Measurements from ENCODE around the gene PARD6G.

The PARD6G gene

DNA sequence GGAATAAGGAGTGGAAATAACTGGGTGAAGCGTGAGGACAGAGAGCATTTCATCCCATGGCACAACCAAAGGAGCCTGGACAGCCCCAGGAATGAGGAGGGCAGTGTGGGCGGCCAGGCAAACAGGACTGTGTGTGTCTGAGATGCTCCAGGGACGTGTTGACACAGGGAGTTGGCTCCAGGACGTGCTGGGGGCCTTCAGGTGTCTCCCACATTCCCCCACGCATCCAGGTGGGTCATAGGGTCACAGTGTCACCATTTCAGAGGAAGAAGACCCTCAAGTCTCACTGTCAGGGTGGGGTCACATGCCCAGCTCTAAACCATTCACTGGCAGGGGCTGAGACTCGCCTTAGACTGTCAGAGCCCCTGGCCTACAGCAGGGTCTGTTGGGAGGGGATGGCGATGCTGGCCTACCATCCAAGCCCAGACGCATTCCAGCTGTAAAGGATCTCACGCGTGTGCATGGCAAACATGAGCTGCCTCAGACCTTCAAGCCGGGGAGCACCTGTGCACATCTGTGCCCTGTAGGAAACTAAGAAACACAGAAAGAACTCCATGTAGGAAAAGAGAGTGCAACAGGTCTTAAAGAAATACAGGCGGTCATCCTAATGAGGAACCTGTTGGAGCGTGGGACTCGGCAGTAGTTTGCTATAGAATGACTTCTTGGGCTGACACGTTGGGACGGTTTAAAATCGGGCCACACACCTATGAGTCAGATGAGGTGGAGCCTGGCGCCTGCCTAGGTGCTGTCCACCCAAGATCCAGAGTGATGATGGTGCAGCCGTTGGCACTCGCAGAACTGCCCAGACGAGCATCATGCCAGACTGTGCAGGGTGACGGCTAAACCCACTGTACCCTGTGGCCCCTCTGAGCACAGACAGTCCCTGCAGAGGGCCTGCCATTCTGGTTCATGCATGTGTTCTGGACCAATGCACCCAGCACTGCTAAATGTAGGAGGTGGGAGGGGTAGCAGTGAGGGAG is 17.3 kb downstream of the PARD6G start:
- DNase-seq (ENCODE audit: extremely low spot score), result no peak
- ChIA-PET CTCF (no interaction called here), POLR2A (no interaction called here)
- TF ChIP-seq FOXM1 (IDR thresholded peaks at IDR 0.05; ENCODE audit: borderline replicate concordance) (no peak), SUZ12 (IDR thresholded peaks at IDR 0.05) (no peak), FOXA1 (IDR thresholded peaks at IDR 0.05) (no peak)
- TF ChIP-seq, protein P1, sequence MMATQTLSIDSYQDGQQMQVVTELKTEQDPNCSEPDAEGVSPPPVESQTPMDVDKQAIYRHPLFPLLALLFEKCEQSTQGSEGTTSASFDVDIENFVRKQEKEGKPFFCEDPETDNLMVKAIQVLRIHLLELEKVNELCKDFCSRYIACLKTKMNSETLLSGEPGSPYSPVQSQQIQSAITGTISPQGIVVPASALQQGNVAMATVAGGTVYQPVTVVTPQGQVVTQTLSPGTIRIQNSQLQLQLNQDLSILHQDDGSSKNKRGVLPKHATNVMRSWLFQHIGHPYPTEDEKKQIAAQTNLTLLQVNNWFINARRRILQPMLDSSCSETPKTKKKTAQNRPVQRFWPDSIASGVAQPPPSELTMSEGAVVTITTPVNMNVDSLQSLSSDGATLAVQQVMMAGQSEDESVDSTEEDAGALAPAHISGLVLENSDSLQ (IDR thresholded peaks at IDR 0.05), result no peak

DNA sequence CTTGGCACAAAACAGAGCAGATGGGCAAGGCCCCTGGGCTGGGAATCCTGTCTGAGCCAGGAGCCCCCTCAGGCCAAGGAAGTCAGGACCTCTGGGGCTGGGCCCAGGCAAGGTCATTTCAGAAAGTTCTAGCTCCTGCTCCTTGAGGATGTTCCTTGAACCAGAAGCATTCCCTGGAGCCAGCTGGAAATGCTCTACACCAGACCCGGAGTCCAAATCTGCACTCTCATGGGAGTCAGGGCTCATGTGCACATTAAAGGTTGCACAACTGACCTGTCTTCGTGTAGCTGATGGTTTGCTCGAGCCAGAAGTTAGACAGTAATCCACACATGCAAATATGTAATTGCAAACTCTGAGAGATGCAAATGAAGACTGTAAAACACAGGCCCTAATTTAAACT is 18.0 kb downstream of the PARD6G start:
- TF ChIP-seq SUZ12 (IDR thresholded peaks at IDR 0.05), result no peak
- TF ChIP-seq SP1 (IDR thresholded peaks at IDR 0.05), result no peak
- no peak for TF ChIP-seq FOXK2 (IDR thresholded peaks at IDR 0.05)
- no peak for TF ChIP-seq HDGF (IDR thresholded peaks at IDR 0.05; ENCODE audit: borderline replicate concordance)
- no peak for TF ChIP-seq FOXM1 (IDR thresholded peaks at IDR 0.05; ENCODE audit: borderline replicate concordance)
- no peak for TF ChIP-seq ARNT (IDR thresholded peaks at IDR 0.05)
- TF ChIP-seq BHLHE40 (IDR thresholded peaks at IDR 0.05; ENCODE audit: borderline replicate concordance), result no peak
- TF ChIP-seq, protein P1 (IDR thresholded peaks at IDR 0.05), result no peak
- no peak for TF ChIP-seq NFRKB (IDR thresholded peaks at IDR 0.05)
- no peak for TF ChIP-seq CTBP1 (IDR thresholded peaks at IDR 0.05; ENCODE audit: borderline replicate concordance)
- TF ChIP-seq ELF4 (IDR thresholded peaks at IDR 0.05), result no peak
- no peak for TF ChIP-seq TARDBP (IDR thresholded peaks at IDR 0.05)
- no peak for TF ChIP-seq LEF1 (IDR thresholded peaks at IDR 0.05; ENCODE audit: borderline replicate concordance)
- TF ChIP-seq L3MBTL2 (conservative IDR thresholded peaks at IDR 0.05), result no peak
- TF ChIP-seq FOXA1 (IDR thresholded peaks at IDR 0.05), result no peak
- no peak for TF ChIP-seq ZNF384 (IDR thresholded peaks at IDR 0.05)
- DNase-seq (ENCODE audit: extremely low spot score), result no peak
- CTCF ChIA-PET, result no interaction called here
- POLR2A ChIA-PET, result no interaction called here

DNA sequence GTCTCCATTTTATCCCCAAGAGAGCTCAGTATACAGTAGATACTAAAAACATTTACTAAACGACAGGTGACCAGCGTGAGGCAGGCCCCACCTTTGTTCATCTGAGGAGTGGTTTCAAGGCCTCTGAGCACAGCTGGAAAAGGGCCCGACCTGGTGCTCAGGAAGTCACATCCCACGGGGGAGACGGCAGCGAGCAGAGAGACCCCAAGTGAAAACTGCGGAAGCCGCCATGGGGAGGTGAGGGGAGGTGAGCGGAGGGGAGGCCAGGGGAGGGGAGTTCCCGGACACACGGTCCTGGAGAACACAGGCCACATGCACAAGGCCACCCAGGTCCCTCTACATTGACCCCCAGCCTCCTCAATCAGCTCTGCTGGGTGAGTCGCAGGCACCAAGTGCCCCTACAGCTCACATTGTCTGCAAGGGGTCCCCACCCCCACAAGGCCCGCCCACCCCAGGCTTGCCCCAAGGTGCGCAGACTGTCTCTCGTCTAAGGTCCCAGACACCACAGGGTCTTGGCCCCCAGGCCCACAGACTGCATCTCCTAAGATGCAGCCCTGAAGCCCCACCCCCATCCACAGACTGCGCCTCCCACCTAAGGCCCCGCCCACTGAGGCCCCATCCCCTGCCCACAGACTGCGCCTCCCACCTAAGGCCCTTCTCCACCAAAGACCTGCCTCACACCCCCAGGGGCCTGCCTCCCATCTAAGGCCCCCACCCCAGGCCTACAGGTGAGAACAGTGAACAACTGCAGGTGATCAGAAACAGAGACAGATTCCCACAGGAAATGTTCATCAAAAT is 19.1 kb downstream of the PARD6G start:
- CTCF ChIA-PET, result no interaction called here
- TF ChIP-seq ARNT (IDR thresholded peaks at IDR 0.05) (no peak), LEF1 (IDR thresholded peaks at IDR 0.05; ENCODE audit: borderline replicate concordance) (no peak), HDGF (IDR thresholded peaks at IDR 0.05; ENCODE audit: borderline replicate concordance) (no peak), L3MBTL2 (conservative IDR thresholded peaks at IDR 0.05) (no peak), ZNF384 (IDR thresholded peaks at IDR 0.05) (no peak), CTBP1 (IDR thresholded peaks at IDR 0.05; ENCODE audit: borderline replicate concordance) (no peak), FOXA1 (IDR thresholded peaks at IDR 0.05) (no peak), SP1 (IDR thresholded peaks at IDR 0.05) (no peak), FOXK2 (IDR thresholded peaks at IDR 0.05) (no peak), NFRKB (IDR thresholded peaks at IDR 0.05) (no peak), FOXM1 (IDR thresholded peaks at IDR 0.05; ENCODE audit: borderline replicate concordance) (no peak), SUZ12 (IDR thresholded peaks at IDR 0.05) (no peak)
- TF ChIP-seq, protein P1 (IDR thresholded peaks at IDR 0.05), result no peak
- POLR2A ChIA-PET, result no interaction called here
- DNase-seq (ENCODE audit: extremely low spot score), result no peak

DNA sequence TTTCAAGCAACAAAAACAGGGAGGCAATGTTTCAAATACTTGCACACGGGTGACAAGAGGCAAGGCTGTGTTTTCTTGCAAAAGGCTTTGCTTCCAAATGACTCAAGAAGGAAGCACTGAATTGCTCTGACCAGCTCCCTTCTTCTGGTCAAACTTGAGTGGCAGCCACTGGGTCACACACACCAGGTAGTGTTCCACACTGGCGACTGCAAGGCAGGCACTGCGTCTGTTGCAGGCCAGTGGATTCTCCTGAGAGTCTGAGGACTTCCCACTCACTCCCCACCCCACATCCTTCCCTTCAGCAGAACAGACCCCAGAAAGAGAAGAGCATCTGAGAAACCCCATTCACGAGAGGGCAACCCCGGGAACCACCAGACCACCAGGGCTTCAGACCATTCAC is 19.8 kb downstream of the PARD6G start:
- CTCF ChIA-PET, result no interaction called here
- POLR2A ChIA-PET, result no interaction called here
- TF ChIP-seq LEF1 (IDR thresholded peaks at IDR 0.05; ENCODE audit: borderline replicate concordance), result no peak
- no peak for TF ChIP-seq ZNF384 (IDR thresholded peaks at IDR 0.05)
- no peak for TF ChIP-seq FOXA1 (IDR thresholded peaks at IDR 0.05)
- no peak for TF ChIP-seq SP1 (IDR thresholded peaks at IDR 0.05)
- TF ChIP-seq TARDBP (IDR thresholded peaks at IDR 0.05), result no peak
- TF ChIP-seq FOXK2 (IDR thresholded peaks at IDR 0.05), result no peak
- TF ChIP-seq, protein P1 (IDR thresholded peaks at IDR 0.05), result no peak
- TF ChIP-seq NFRKB (IDR thresholded peaks at IDR 0.05), result no peak
- TF ChIP-seq L3MBTL2 (conservative IDR thresholded peaks at IDR 0.05), result no peak
- DNase-seq (ENCODE audit: extremely low spot score), result no peak

DNA sequence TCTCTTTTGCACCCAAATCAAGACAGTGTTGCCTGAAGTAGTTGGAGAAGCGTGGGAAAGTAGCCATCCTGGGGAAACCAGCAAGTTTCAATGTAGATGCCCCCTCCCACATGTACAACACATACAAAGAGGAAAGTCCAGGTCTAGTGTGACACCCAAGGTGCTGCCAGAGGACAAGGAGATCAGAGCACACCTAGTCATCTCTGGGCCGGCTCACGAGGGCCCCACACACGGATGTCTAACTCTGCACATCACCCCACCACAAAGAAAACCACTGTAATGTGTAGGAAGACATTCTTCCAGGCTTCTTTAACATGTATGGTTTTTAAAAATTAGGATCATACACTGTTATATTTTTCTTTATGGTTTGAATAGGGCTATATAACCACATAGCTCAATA is 21.6 kb downstream of the PARD6G start:
- no peak for DNase-seq (ENCODE audit: extremely low spot score)
- CTCF ChIA-PET, result no interaction called here
- POLR2A ChIA-PET, result no interaction called here
- TF ChIP-seq FOXA1 (IDR thresholded peaks at IDR 0.05), result no peak
- no peak for TF ChIP-seq FOXM1 (IDR thresholded peaks at IDR 0.05; ENCODE audit: borderline replicate concordance)

Data from HEK293T (cell line).